ENCODE data around the gene RAB40AL. TPM values are rescaled to one million over a fixed set of nuclear protein-coding genes. Genes with fewer than 3 reads are reported as not detected.

Gene RAB40AL
- total and polyA plus RNA-seq, 10 of the 15 experiments (the other 5 are each of a cell fraction or from before 2014, with no cell fraction given): 0.13 to 0.45 (median 0.23) TPM; not detected in 4

Other genes starting within 250 kb of the RAB40AL start
- 0.11 and 0.33 TPM in 2 replicates for gene GPRASP2, start 224.8 kb upstream of the RAB40AL start, total RNA-seq (2014; rRNA removed)
- 0.22 and 0.23 TPM in 2 replicates for gene GPRASP2, start 224.8 kb upstream of the RAB40AL start, total RNA-seq (2014; rRNA removed; fragmentation: Illumina TruSeq; extraction: Trizol)
- 0.26 and 0.29 TPM in 2 replicates for gene GPRASP2, start 224.8 kb upstream of the RAB40AL start, total RNA-seq (2021)
- 0.27 and 0.45 TPM in 2 replicates for gene GPRASP2, start 224.8 kb upstream of the RAB40AL start, polyA plus RNA-seq (2011; rRNA removed)
- 0.06 and 0.19 TPM in 2 replicates for gene GPRASP2, start 224.8 kb upstream of the RAB40AL start, polyA plus RNA-seq (2014; fragmentation: Illumina TruSeq; extraction: Trizol)
- gene GPRASP2, start 224.8 kb upstream of the RAB40AL start, polyA plus RNA-seq (2014; fragmentation: Nextera tagmentation; extraction: Ambion mirVana): under 1 TPM in 1 of 2 experiments, not detected in 1; 0.18 TPM
- 0.08 and 0.46 TPM in 2 replicates for gene GPRASP2, start 224.8 kb upstream of the RAB40AL start, polyA plus RNA-seq (2014; rRNA removed)
- gene GPRASP2, start 224.8 kb upstream of the RAB40AL start, polyA plus RNA-seq (2016; fragmentation: Nextera tagmentation; extraction: Ambion mirVana): under 1 TPM; 0.16 to 0.27 TPM
- gene GPRASP3, start 216.5 kb upstream of the RAB40AL start, total RNA-seq (2014; rRNA removed): 0.05 and 0.17 TPM in 2 replicates
- 0.18 and 0.22 TPM in 2 replicates for gene GPRASP3, start 216.5 kb upstream of the RAB40AL start, total RNA-seq (2014; rRNA removed; fragmentation: Illumina TruSeq; extraction: Trizol)
- 0.10 and 0.88 TPM in 2 replicates for gene GPRASP3, start 216.5 kb upstream of the RAB40AL start, total RNA-seq (2021)
- gene GPRASP3, start 216.5 kb upstream of the RAB40AL start, polyA plus RNA-seq (2011; rRNA removed): 0.18 and 0.30 TPM in 2 replicates
- 0.10 TPM in 2 replicates for gene GPRASP3, start 216.5 kb upstream of the RAB40AL start, polyA plus RNA-seq (2014; fragmentation: Illumina TruSeq; extraction: Trizol)
- gene GPRASP3, start 216.5 kb upstream of the RAB40AL start, polyA plus RNA-seq (2014; fragmentation: Nextera tagmentation; extraction: Ambion mirVana): under 1 TPM; 0.11 TPM
- gene GPRASP3, start 216.5 kb upstream of the RAB40AL start, polyA plus RNA-seq (2014; rRNA removed): 0.09 TPM in 2 replicates
- under 1 TPM; 0.27 to 0.30 TPM for gene GPRASP3, start 216.5 kb upstream of the RAB40AL start, polyA plus RNA-seq (2016; fragmentation: Nextera tagmentation; extraction: Ambion mirVana)
- not detected in 2 replicates for gene BEX1, start 126.9 kb downstream of the RAB40AL start, total RNA-seq (2014; rRNA removed)
- not detected in 2 replicates for gene BEX1, start 126.9 kb downstream of the RAB40AL start, total RNA-seq (2014; rRNA removed; fragmentation: Illumina TruSeq; extraction: Trizol)
- not detected in 2 replicates for gene BEX1, start 126.9 kb downstream of the RAB40AL start, total RNA-seq (2021)
- gene BEX1, start 126.9 kb downstream of the RAB40AL start, polyA plus RNA-seq (2011; rRNA removed): 3.8 and 4.8 TPM in 2 replicates
- gene BEX1, start 126.9 kb downstream of the RAB40AL start, polyA plus RNA-seq (2014; fragmentation: Illumina TruSeq; extraction: Trizol): not detected in 2 replicates
- not detected for gene BEX1, start 126.9 kb downstream of the RAB40AL start, polyA plus RNA-seq (2014; fragmentation: Nextera tagmentation; extraction: Ambion mirVana)
- gene BEX1, start 126.9 kb downstream of the RAB40AL start, polyA plus RNA-seq (2014; rRNA removed): not detected in 2 replicates
- gene BEX1, start 126.9 kb downstream of the RAB40AL start, polyA plus RNA-seq (2016; fragmentation: Nextera tagmentation; extraction: Ambion mirVana): under 1 TPM in 1 of 2 experiments, not detected in 1; 0.19 TPM
- not detected in 2 replicates for gene NXF3, start 155.9 kb downstream of the RAB40AL start, total RNA-seq (2014; rRNA removed)
- not detected in 2 replicates for gene NXF3, start 155.9 kb downstream of the RAB40AL start, total RNA-seq (2014; rRNA removed; fragmentation: Illumina TruSeq; extraction: Trizol)
- gene NXF3, start 155.9 kb downstream of the RAB40AL start, total RNA-seq (2021): not detected in 2 replicates
- 7.5 and 8.0 TPM in 2 replicates for gene NXF3, start 155.9 kb downstream of the RAB40AL start, polyA plus RNA-seq (2011; rRNA removed)
- gene NXF3, start 155.9 kb downstream of the RAB40AL start, polyA plus RNA-seq (2014; fragmentation: Illumina TruSeq; extraction: Trizol): not detected in 2 replicates
- not detected for gene NXF3, start 155.9 kb downstream of the RAB40AL start, polyA plus RNA-seq (2014; fragmentation: Nextera tagmentation; extraction: Ambion mirVana)
- not detected in 2 replicates for gene NXF3, start 155.9 kb downstream of the RAB40AL start, polyA plus RNA-seq (2014; rRNA removed)
- gene NXF3, start 155.9 kb downstream of the RAB40AL start, polyA plus RNA-seq (2016; fragmentation: Nextera tagmentation; extraction: Ambion mirVana): under 1 TPM in 1 of 2 experiments, not detected in 1; 0.53 TPM